Spleen (tissue), 11 donors: ENCODE results near the gene CLMN. TPM values are rescaled to one million over a fixed set of nuclear protein-coding genes. Genes with fewer than 3 reads are reported as not detected.

Experiments used
- DNase-seq: peaks from one replicate; pipeline ENCODE4 v3.0.0-alpha.2; 2020
- H3K27ac ChIP-seq, 8 donors: fragments of 200-600 bp; sonication (generic) in 7 of 8; 1 replicate in 4 of 8; 2 replicates in 4 of 8; pipeline versions ENCODE4 v1.5.0 to v1.8.0; 2016 to 2021; ENCODE audit warnings: inconsistent platforms in 4 of 8, mild to moderate bottlenecking in 4 of 8, moderate library complexity in 1 of 8
- H3K27me3 ChIP-seq, 7 donors: fragments of 200-600 bp; sonication (generic) in 6 of 7; replicated peaks in 1 of 7; 1 replicate in 4 of 7; 2 replicates in 3 of 7; pipeline versions ENCODE4 v1.5.0 to v1.8.0; 2016 to 2021; ENCODE audit warnings: inconsistent platforms in 3 of 7, mild to moderate bottlenecking in 1 of 7
- H3K36me3 ChIP-seq, 6 donors: fragments of 200-600 bp; sonication (generic) in 5 of 6; 1 replicate in 4 of 6; 2 replicates in 2 of 6; pipeline versions ENCODE4 v1.5.0 to v1.8.0; 2016 to 2021; ENCODE audit warnings: inconsistent platforms in 2 of 6
- H3K4me1 ChIP-seq, 6 donors: fragments of 200-600 bp; sonication (generic) in 5 of 6; 1 replicate in 3 of 6; 2 replicates in 3 of 6; pipeline versions ENCODE4 v1.5.0 to v1.8.0; 2016 to 2021; ENCODE audit warnings: inconsistent platforms in 3 of 6
- H3K4me3 ChIP-seq, 8 donors: fragments of 200-600 bp; sonication (generic) in 7 of 8; 1 replicate in 4 of 8; 2 replicates in 4 of 8; pipeline versions ENCODE4 v1.5.0 to v1.8.0; 2016 to 2021; ENCODE audit warnings: inconsistent platforms in 4 of 8, mild to moderate bottlenecking in 4 of 8, moderate library complexity in 2 of 8
- H3K9me3 ChIP-seq, 8 donors: fragments of 200-600 bp; sonication (generic) in 7 of 8; 1 replicate in 4 of 8; 2 replicates in 4 of 8; pipeline versions ENCODE4 v1.5.0 to v1.8.0; 2016 to 2021; ENCODE audit warnings: inconsistent platforms in 4 of 8
- POLR2A ChIP-seq, 3 donors: fragments of 450-650 bp; IDR thresholded peaks; one replicate each; pipeline ENCODE4 v1.5.1; 2017; ENCODE audit warnings: antibody characterized with exemption in 3 of 3, mild to moderate bottlenecking in 1 of 3
- POLR2AphosphoS5 ChIP-seq, 3 donors: sonication (generic); formaldehyde crosslinking; IDR thresholded peaks; one replicate each; pipeline ENCODE4 v1.5.1; 2017; ENCODE audit warnings: antibody characterized with exemption in 3 of 3
- WGBS, 5 donors: extraction: QIAGEN DNeasy Blood & Tissue Kit in 3 of 5; methylation state at CpG; one replicate each; pipeline versions ENCODE4 v1.1.5 to v1.1.7; 2013 to 2018; 5-methylcytosine and 5-hydroxymethylcytosine counted together
- intact Hi-C: fragments of 100-400 bp; cut with DNase I; formaldehyde crosslinking; loops from one replicate; pipeline ENCODE4 v1.15.0; 2023; ENCODE audit warnings: low total_unique reads
- polyA plus RNA-seq, 3 donors: library from polyadenylated mRNA; stranded (reverse); fragments of 200-250 nt; gene quantifications; one replicate each; pipeline ENCODE4 v1.2.1, GENCODE V29; 2013
- total RNA-seq, 7 donors: library from RNA; depleted of rRNA in 3 of 7; stranded (reverse); fragments of >200 nt in 3 of 7; fragmentation: NEBNext Ultra II Directional in 4 of 7; extraction: Animal tissue kit (Norgen Biotek cat#: 25700) in 4 of 7; gene quantifications; one replicate each; pipeline versions ENCODE4 v1.1.0 to v1.2.1, GENCODE V29; 2016 to 2021
- TF ChIP-seq, protein P1 (sequence below), 11 experiments: fragments of 200-600 bp in 7 of 11; fragments of 450-650 bp in 4 of 11; sonication (generic) in 4 of 11; IDR thresholded peaks in 8 of 11; conservative IDR thresholded peaks in 3 of 11; 1 replicate in 7 of 11; 2 replicates in 4 of 11; pipeline versions ENCODE4 v1.4.0 to v1.8.0; 2016 to 2021; ENCODE audit warnings: antibody characterized with exemption in 11 of 11, inconsistent platforms in 4 of 11, mild to moderate bottlenecking in 1 of 11
- donor health status: healthy with polysubstance abuse.
- donor health status: DM: no; HTN: no; CAD: no; lungs with moderate emphysema.
- donor health status: DM: no; HTN: no; CAD: no.
- donor health status: Bipolar disorder and iron deficiency.
- donor health status: healthy.
- donor health status: DM: no; HTN: no; CAD: no.
- donor health status: DM: yes; HTN: yes; CAD: no.

The CLMN gene
- total and polyA plus RNA-seq, 10 donors = 2.7 to 21.4 (median 14.8) TPM

DNA sequence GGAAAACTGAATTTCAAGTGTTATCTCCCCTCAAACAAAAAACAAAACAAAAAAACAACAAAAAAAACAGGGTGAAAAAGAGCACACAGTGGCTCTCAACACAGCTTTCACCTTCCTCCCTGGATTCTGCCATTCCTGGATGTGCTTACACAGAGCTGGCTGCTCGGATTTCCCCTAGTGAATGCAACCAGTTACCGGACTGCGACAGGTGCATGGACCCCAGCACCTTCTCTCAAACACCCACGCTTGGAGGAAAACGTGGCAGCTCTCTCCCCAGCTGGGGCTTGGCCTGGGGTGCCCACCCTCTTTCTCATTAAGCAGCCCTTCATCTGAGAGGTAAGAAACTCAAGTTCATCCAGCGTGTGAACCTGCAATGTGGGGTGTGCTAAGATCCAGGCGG is 128.9 kb downstream of the CLMN start:
- DNase-seq = no peak
- Histone ChIP-seq H3K4me3 (no peak overlapping the region), H3K27ac (peak overlapping the region in 1 of 8 donors; percentile 70), H3K36me3 (peaks cover 0 to 35% (median 0%) of the 10 kb centered on the region in 6 donors), H3K9me3 (peaks cover 0 to 13% (median 0%) of the 10 kb centered on the region in 8 donors), H3K4me1 (peaks cover 0 to 56% (median 5%) of the 10 kb centered on the region in 6 donors), H3K27me3 (peaks cover 0 to 6% (median 0%) of the 10 kb centered on the region in 7 donors)
- intact Hi-C loops = no loop called here
- 85 to 94% (median 89%) methylated on average over 7 of the region's 7 CpGs for WGBS, 5 donors
- TF ChIP-seq POLR2AphosphoS5 (IDR thresholded peaks at IDR 0.05) (no peak), POLR2A (IDR thresholded peaks at IDR 0.05) (no peak)
- TF ChIP-seq, protein P1, sequence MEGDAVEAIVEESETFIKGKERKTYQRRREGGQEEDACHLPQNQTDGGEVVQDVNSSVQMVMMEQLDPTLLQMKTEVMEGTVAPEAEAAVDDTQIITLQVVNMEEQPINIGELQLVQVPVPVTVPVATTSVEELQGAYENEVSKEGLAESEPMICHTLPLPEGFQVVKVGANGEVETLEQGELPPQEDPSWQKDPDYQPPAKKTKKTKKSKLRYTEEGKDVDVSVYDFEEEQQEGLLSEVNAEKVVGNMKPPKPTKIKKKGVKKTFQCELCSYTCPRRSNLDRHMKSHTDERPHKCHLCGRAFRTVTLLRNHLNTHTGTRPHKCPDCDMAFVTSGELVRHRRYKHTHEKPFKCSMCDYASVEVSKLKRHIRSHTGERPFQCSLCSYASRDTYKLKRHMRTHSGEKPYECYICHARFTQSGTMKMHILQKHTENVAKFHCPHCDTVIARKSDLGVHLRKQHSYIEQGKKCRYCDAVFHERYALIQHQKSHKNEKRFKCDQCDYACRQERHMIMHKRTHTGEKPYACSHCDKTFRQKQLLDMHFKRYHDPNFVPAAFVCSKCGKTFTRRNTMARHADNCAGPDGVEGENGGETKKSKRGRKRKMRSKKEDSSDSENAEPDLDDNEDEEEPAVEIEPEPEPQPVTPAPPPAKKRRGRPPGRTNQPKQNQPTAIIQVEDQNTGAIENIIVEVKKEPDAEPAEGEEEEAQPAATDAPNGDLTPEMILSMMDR (IDR thresholded peaks at IDR 0.05 in 8 of 11, conservative IDR thresholded peaks at IDR 0.05 in 3 of 11) = no peak

DNA sequence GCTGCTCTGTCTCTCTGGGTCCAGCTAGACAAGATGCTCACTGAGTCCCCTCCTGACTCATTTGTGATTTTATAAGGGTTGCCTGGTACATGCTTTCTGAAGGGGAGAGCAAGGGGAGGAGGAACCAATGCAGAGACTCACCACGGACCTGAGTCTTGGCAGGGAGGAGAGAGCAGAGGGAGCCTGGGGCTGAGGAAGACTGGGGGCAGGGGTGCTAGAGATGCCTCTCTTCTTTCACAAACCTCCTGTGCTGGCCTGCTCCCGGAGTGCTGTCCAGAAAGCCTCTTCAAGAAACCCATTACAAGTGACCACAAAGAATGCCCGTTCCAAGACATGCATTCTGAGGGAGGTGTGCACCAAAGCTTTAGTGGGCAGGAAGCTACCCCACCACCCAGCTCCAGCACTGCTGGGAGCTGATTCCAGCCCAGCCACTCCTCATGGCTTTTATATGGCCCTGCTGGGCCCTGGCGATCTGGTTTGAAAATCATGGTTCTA is 129.3 kb downstream of the CLMN start:
- 65 to 84% (median 71%) methylated on average over 4 of the region's 4 CpGs for WGBS, 5 donors
- Histone ChIP-seq H3K4me3 (no peak overlapping the region), H3K36me3 (peaks cover 0 to 35% (median 0%) of the 10 kb centered on the region in 6 donors), H3K9me3 (peaks cover 0 to 13% (median 0%) of the 10 kb centered on the region in 8 donors), H3K27me3 (peaks cover 0 to 10% (median 0%) of the 10 kb centered on the region in 7 donors), H3K27ac (peak overlapping the region in 1 of 8 donors; percentile 93), H3K4me1 (peaks cover 0 to 59% (median 7%) of the 10 kb centered on the region in 6 donors)
- intact Hi-C loops = no loop called here
- DNase-seq = no peak
- TF ChIP-seq POLR2A (IDR thresholded peaks at IDR 0.05) (no peak), POLR2AphosphoS5 (IDR thresholded peaks at IDR 0.05) (no peak)
- TF ChIP-seq, protein P1 (IDR thresholded peaks at IDR 0.05 in 8 of 11, conservative IDR thresholded peaks at IDR 0.05 in 3 of 11) = no peak

DNA sequence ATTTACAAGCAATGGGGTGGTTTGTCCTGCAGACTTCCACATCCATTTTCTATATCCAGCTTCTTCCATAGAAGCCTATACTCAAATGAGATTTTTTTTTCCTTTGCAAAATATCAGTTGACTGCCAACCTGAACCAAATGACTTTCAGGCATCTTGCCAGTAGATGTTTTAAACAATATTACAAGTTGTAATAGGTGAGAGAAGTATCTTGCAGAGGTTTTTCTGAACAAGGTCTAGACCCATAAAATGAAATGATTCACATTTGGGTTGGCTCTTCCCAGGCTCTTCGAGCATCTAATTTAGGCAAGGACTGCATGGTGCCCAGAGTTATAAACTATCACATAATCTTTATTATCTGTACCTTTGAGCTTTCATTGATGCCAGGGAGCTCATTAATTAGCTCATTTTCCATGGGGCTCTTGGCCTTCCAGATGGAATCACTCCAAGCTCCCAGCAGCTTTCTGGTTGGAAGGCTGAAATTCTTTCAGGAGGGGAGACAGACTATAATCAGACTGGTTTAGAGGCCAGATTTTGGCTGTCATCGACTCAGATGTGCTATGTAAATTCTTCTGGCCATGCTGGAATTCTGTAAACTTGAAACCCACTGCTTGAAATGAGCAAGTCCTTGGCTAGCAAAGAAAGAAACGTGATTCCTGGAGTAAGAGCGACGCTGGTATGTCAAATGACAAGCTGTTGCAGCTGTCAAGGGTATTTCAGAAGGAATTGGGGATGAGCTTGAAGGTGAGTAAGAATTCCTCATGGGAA is 130.2 kb downstream of the CLMN start:
- 72 to 87% (median 83%) methylated on average over 5 of the region's 5 CpGs for WGBS, 5 donors
- Histone ChIP-seq H3K36me3 (peaks cover 0 to 30% (median 0%) of the 10 kb centered on the region in 6 donors), H3K4me1 (peaks cover 0 to 68% (median 15%) of the 10 kb centered on the region in 6 donors), H3K9me3 (peaks cover 0 to 13% (median 0%) of the 10 kb centered on the region in 8 donors), H3K4me3 (no peak overlapping the region), H3K27me3 (peaks cover 0 to 15% (median 0%) of the 10 kb centered on the region in 7 donors), H3K27ac (peak overlapping the region in 1 of 8 donors; percentile 93)
- DNase-seq = no peak
- intact Hi-C loops = no loop called here
- TF ChIP-seq POLR2AphosphoS5 (IDR thresholded peaks at IDR 0.05) = no peak
- TF ChIP-seq, protein P1 (IDR thresholded peaks at IDR 0.05 in 8 of 11, conservative IDR thresholded peaks at IDR 0.05 in 3 of 11) = no peak

DNA sequence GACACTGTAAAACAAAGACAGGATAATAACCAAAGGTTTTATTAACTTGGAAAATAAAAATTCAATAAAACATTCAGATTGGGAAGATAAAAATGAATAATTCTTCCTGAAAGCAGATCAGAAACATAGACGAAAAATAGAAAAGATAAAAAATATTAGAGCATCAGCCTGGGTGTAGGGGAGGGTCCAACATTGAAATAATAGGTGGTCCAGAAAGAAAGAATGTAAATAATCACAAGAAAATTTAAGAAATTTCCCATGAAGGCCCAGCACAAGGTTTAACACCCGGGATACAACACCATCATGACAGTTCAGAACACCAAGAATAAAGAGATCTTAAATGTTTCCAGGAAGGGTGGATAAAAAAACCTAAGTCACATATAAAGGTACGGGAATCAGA is 131.3 kb downstream of the CLMN start:
- Histone ChIP-seq H3K27me3 (peaks cover 0 to 15% (median 0%) of the 10 kb centered on the region in 7 donors), H3K4me1 (peaks cover 1 to 79% (median 27%) of the 10 kb centered on the region in 6 donors), H3K36me3 (peaks cover 0 to 21% (median 0%) of the 10 kb centered on the region in 6 donors), H3K27ac (peak overlapping the region in 2 of 8 donors; percentile 11 to 93), H3K4me3 (no peak overlapping the region), H3K9me3 (peaks cover 0 to 13% (median 0%) of the 10 kb centered on the region in 8 donors)
- DNase-seq = no peak
- TF ChIP-seq POLR2AphosphoS5 (IDR thresholded peaks at IDR 0.05) (no peak), POLR2A (IDR thresholded peaks at IDR 0.05) (no peak)
- TF ChIP-seq, protein P1 (IDR thresholded peaks at IDR 0.05 in 8 of 11, conservative IDR thresholded peaks at IDR 0.05 in 3 of 11) = no peak
- intact Hi-C loops = no loop called here
- WGBS, 5 donors = 87 to 94% (median 91%) methylated on average over 3 of the region's 3 CpGs
